A673 (cell line): ENCODE measurements around the gene MRPL48.

ENCODE experiments used
- CTCF ChIP-seq: fragments of 300-800, 200-600 bp; sonication (generic); conservative IDR thresholded peaks from 2 replicates; pipeline ENCODE4 v1.5.1; 2017; ENCODE audit warnings: low read depth, mild to moderate bottlenecking, antibody characterized with exemption, low read length, moderate library complexity, mixed read lengths
- EZH2 ChIP-seq: fragments of 200-600 bp; sonication (generic); IDR thresholded peaks from 2 replicates; pipeline ENCODE4 v1.6.1; 2017; ENCODE audit warnings: borderline replicate concordance, low read depth, mild to moderate bottlenecking, mixed read lengths, antibody characterized with exemption, low read length; ENCODE audit not compliant: poor library complexity, severe bottlenecking

- TF ChIP-seq CTCF (no peak), EZH2 (no peak)
Measured at GRCh38 chr11:73762732-73763131, 24.9 kb upstream of the MRPL48 start.
